Activated CD4-positive, CD25-positive, alpha-beta regulatory T cell treated with anti-CD3 and anti-CD28 coated beads, Interleukin-2, amount 50 U/mL, for 16 hours (primary cell): ENCODE data around the gene CRYM.
"Not testable (repeated sequence)": the region's sequence is repeated elsewhere in the genome, so short reads cannot be mapped to it uniquely, and the experiment has no call there.

Experiments used
- DNase-seq: peaks from one replicate; pipeline ENCODE4 v3.0.0-alpha.2; 2020; ENCODE audit warnings: low read depth, low spot score

Gene CRYM

DNA sequence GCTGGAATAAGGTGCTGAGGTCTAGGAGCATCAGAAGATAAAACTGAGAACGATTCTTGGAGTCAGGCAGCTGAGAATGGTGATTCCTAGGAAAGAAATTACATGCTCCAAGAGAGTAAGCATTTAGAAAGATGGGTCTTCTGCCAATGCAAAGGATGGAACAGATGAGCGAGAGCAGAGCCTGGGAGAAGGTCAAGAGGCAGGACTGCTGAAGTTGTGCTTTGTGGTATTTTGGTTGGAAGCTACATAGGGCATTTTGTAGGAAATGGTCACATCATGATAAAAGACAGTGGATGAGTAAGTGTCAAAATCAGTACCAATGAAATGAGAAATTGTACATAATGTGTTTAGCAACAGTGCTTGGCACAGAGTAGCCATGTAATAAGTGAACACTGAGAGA, 1.4 kb upstream of the CRYM start:
- no peak for DNase-seq

DNA sequence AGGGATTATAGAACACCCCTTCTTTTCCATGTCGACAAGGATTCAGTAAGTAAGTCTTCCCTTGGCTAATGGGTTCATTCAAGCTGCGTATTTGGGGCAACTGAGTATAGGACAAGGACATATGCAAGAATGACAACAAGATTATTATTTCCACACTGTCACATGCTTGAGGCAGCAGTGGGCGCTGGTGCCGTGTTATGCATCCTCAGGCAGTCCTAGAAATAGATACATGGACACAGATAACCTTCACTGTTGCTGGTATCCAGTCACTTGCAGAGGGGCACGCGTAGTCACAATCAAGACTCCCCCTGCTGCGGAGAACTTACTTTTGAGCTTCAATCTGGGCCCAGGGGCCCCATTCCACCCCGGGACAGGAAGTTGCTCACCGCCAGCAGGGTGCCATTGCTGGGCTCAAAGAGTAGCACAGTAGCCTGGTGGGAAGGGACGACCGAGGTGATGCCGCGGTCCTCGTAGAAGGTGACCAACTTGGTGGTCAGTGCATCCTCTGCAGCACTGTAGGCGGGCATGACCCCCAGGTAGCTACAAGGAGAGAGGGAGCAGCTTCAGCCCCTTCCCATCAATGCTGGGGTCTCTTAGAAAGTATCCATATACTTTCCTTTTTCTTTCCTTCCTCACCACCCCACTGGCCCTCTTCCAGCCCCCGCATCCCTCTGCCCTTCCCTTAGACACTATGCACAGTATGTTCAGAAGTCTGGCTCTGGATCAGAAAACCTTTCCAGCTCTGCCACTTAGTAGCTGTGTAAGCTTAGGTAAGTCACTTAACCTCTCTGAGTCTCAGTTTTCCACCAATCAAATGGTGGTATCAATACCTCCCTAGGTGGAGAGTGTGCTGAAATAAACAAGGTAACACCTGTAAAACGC, 804 bp downstream of the CRYM start:
- DNase-seq, result no peak

DNA sequence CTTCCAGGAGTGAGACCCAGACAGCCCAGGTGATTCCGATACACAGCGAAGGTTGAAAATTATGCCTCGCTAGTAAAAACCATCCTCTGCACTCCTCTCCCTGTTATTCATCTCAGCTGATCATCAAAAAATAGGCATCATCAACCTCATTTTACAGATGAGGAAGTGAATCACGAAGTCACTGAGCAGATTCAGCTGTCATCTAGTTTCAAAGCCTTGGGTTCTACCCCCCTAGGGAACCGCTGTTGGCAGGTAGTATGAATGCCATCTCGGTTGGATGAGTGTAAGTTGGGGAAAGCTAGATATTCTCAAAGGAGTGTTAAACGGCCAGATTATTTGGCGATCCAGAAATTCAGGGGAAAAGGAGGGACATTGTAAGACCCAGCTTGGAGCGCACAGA, 2.0 kb downstream of the CRYM start:
- DNase-seq, result no peak

DNA sequence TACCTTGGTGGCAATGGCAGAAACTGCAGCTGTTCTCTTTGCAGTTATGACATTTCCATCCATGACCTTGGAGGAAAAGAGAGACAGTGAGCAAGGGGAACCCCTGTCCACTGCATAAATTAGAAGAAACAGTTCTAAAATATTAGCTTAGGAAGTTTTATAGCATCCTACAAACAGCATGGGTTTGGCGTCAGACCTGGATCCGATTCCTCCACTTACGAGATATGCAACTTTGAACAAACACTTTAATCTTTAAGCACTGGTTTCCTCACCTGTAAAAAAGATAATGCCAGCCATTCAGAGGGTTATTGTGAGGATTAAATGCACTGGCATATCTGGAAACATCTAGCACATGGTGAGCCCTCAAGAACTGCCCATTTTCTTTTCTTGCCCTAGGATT, 2.6 kb downstream of the CRYM start:
- no peak for DNase-seq

DNA sequence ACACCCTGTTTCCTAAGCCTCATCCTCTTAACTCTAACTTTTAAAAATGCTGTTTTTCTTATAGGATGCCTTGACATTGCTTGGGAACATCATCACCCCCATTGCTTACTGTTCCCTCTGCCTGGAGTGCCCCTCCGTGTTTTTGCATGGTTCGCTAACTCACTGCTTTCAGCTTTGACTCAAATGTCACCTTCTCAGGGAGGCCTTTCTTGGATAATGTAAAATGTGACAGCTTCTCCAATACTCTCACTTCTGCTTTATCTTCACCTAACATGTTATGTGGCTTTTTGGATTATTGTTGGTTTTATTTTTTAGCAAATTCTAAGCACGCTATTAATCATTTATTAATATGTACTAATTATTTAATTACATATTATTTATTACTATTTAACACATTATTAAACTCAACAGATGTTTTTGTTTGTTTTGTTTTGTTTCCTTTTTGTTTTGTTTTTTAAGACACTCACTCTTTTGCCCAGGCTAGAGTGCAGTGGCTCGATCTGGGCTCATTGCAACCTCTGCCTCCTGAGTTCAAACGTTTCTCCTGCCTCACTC, 3.8 kb downstream of the CRYM start:
- DNase-seq, result no peak

DNA sequence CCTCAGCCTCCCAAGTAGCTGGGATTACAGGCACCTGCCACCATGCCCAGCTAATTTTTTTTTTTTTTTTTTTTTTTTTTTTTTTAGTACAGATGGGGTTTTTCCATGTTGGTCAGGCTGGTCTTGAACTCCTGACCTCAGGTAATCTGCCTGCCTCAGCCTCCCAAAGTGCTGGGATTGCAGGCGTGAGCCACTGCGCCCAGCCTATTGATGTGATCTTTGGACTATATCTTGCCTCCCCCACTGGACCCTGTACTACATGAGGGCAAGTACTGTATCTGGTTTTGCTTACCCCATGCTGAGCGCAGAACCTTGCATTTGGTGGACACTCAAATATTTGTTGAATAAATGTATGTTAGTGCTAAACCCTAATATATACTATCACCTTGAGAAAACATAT, 5.3 kb downstream of the CRYM start:
- DNase-seq, result not testable (repeated sequence)

DNA sequence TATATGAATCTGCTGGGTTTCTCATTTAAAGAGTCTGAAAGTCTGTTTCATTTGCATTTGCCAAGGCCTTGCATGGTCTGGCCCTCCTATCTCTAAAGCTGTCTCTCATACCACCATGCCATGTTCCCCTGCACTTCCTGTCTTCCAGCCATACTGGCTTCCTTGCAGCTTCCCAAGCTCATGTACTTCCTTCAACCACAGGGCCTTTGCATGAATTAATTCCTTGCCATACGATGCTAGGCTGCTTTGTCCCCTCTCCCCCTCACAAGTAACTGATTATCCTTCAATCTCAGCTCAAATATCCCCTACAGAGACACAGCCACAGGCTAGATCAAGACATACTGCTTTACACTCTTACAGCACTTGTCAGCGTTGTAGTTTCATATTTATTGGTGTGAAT, 5.8 kb downstream of the CRYM start:
- DNase-seq, result no peak

DNA sequence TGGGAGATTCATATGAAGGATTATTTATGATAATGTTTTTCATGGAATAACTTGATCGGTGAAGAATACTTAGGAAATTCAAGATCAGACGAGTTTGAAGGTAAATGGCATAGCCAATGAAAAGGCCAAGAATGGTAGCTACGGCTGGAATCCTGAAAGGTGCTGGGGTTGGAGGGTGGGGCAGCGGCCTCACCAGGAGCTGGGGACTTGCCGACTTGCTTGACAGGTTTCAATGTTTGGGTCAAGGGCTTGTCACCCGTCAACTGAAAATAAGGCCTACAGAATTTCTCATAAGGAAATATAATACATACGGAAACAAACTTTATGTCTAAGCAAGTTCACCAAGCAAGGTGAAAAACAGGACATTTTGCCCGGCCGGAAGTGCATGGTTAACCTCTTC, 9.9 kb downstream of the CRYM start:
- DNase-seq, result no peak

DNA sequence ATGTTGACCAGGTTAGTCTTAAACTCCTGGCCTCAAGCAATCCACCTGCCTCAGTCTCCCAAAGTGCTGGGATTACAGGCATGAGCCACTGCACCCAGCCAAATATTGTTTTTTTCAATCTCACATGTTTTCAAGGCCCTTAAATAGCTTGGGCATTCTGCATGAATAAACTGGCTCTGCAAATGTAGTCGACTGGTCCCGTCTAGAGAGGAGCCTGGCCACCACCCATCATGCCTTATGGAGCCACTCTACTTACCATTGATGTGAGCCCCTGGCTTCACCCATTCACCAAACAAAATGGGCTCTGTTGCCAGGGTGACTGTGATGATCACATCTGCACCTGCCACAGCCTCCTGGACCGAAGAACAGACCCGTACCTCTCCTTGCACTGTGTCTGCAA, 10.8 kb downstream of the CRYM start:
- DNase-seq, result no peak

DNA sequence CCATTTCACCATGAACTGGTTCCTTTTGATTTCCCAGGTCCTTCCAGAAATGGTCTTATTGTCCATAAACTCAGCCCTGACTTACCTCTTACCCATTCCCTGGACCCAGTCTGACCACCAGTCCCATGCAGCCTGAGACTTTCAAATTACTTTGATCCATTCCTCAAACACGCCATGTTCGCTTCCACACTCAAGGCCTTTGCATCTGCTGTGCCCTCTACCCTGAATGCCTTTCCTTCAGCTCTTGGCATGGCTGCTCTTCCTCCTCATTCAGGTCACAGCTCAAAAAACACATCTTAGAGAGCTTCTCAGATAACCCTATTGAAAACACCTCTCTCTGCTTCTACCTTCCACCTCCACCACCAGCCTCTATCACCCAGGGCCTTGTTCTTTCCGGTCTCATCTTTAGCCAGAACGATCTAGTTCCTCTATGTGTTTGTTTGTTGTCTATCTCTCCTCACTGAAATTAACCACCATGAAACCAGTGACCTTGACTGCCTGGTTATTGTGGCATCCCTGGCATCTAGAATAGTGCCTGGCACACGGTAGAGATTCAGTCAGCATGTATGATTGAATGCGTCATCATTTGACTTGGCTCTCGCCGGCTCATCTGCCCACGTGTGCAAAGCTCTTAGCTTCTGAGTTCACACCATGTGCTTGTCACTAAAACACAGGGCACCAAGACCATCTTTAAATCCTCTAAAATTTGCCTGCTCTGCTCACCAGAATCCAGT, 12.8 kb downstream of the CRYM start:
- no peak for DNase-seq

DNA sequence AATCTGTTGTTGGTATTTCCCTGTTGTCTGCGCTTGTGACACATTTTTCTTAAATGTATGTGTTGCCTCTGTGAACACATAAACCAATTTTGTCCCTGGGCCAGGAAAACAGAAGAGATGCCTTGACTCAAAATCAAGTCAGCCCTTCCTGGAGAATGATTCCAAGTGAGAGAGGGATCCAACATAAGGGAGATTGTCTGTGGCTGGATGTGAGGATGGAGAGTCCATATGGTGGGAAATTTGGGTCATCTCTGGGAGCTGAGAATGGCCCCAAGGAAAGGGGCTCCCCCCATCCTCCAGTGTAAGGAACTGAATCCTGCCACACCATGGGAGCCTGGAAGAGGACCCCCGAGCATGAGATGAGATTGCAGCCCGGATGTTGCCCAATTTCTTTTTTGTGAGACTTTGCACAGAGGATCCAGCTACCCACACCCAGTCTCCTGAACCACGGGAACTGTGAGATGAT, 13.5 kb downstream of the CRYM start:
- no peak for DNase-seq

DNA sequence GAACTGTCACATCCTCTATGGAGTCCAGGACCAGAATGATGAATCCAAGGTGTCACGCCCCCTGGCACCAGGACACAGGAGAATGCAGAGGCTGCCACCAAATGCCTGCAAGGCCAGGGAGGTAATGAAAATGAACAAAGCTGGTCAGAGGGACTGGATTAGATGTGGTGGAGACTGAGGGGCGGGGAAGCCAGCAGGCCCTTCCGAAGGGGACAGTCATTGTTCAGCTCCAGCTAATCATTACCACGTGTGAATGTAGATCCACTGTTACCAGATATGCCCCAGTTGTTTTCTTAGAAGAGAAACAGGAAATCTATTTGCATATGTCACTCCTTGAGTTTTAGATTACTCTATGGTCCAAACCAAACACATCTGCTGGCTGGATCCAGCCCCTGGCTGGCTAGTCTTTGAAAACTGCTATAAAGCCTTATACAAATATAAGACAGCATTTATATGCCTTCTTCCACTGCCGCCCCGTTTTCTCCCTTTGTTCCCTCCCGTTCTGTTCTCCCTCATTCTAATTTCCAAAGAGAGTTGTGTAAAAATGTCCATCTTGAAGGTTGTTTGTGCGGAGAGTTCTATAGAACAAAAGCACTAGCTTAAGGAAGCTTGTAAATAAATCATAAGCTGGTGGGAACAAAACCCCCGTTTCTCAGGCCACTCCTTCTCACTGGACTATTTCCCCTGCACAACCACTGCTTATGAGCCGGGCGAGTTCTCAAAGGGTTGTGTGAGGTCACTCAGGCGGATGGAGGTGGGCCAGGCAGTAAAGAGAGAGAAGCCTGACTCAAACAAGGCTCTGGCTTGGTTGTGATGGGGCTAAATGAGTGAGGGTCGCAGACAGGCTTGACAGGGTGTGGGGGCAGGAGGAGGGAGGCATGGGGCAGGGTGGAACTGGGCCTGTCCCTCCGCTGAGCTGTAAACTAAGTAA, 14.2 kb downstream of the CRYM start:
- no peak for DNase-seq

DNA sequence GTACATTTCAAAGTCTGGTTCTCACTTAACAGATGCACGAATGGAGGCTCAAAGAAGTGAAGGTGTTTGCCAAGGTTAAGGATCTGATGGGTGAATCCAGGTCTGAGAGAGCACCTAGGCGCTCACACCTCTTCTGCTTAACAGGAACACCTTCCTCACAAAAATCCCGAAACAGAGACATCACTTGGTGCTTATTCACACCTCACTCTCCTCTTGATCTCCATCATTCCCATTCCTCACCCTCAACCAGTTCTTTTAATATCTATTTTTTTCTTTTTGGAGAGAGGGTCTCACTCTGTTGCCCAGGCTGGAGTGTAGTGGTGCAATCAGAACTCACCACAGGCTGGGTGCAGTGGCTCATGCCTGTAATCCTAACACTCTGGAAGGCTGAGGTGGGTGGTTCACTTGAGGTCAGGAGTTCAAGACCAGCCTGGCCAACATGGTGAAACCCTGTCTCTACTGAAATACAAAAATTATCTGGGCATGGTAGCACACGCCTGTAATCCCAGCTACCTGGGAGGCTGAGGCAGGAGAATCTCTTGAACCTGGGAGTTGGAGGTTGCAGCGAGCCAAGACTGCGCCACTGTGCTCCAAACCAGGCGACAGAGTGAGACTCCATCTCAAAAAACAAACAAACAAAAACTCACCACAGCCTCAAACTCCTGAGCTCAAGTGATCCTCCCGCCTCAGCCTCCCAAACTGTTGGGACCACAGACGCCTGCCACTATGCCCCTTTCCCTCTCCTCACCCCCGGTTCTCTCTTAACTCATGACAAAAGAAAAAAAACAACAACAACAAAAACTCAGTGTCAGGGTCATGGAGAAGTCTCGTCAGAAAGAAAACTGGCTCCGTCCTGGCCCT, 15.1 kb downstream of the CRYM start:
- no peak for DNase-seq

DNA sequence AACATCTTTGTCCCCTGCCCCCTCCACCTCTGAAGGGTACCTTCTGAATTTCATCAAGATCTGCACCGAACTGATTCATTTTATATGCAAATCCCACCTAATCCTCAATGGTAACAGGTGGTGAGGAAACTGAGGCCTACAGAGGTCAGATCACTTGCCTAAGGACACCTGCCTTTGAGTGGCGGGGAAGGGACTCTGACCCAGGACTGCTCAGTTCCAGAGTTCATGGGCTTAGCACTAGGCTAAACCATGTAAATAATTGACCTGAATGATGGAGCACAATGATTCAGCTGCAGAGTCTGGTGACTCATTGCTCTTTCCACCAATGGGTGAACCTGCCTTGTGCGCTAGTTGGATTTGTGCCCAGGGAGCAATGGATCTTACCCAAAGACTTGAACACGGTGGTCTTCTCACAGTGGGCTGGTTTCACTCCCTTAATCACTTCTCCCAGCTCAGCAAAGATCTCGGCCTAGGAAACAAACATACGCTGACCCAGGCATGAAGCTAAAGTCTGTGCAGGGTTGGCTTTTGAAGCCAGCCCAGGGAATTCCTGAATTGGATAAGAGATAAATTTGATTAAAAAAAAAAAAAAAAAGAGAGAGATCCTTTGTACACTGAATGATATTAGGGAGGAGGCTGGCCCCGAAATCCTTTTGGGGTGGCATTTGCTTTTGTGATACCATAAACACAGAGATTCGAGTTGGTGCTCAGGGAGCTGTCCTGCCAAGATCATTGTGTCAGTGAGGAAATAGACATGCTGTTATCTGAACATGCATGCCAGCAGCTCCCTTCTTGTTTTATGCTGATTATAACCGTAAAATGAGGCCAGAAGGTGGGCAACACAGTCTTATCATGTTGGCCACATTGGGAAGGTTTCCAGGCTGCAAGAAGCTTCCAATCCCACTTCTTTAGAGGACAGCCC, 17.0 kb downstream of the CRYM start:
- DNase-seq, result no peak

DNA sequence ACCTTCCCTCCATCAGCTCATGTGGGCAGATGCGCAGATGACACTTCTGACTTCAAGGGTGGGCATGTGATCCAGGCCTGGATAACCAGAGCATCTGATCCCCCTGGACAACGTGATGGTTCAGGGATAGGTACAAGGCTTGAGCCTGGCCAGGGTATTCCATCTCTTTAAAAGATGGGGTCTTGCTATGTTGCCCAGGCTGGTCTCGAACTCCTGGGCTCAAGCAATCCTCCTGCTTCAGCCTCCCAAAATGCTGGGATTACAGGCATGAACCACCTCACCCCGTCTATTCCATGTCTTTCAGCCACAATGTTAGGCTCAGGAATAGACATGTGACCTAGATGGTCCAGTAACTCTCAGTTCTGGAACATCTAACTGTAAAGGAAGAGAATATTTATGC, 20.8 kb downstream of the CRYM start:
- DNase-seq, result no peak

DNA sequence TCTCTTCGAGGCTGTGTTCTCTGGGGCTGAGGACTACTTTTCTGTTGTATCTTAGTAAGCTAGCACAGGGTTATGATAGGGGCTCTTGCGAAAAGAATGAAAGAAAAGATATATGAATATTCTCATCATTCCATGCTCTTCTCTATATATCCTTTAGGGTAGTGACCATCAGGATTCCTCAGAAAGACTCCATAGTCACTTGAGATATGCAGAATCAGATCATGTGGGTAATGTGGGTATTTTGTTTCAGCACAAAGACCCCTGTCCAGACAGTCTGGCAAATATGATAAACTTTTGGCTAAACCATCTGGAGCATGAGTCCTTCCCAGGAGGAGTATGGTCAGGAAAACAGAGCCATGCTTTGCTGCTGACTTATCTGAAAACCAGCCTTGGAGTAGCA, 21.5 kb downstream of the CRYM start:
- no peak for DNase-seq

DNA sequence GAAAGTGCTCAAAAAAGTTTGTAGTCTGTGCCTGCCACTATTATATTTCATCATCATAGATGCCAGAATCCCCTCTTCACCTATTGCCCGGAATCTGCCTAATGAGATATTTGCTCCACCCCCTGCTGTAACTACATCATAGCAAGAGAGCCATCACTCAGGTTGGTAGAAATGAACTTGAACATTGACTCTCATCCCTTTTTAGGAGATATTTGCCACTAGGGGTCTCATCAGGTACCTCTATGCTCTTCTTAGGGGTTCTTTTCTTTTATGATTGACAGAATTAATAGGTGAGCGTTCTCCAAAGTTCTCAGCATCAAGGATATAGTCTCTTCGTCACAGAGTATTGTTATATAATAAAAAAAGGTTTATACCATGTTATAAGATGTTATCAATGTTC, 24.6 kb downstream of the CRYM start:
- DNase-seq, result no peak

DNA sequence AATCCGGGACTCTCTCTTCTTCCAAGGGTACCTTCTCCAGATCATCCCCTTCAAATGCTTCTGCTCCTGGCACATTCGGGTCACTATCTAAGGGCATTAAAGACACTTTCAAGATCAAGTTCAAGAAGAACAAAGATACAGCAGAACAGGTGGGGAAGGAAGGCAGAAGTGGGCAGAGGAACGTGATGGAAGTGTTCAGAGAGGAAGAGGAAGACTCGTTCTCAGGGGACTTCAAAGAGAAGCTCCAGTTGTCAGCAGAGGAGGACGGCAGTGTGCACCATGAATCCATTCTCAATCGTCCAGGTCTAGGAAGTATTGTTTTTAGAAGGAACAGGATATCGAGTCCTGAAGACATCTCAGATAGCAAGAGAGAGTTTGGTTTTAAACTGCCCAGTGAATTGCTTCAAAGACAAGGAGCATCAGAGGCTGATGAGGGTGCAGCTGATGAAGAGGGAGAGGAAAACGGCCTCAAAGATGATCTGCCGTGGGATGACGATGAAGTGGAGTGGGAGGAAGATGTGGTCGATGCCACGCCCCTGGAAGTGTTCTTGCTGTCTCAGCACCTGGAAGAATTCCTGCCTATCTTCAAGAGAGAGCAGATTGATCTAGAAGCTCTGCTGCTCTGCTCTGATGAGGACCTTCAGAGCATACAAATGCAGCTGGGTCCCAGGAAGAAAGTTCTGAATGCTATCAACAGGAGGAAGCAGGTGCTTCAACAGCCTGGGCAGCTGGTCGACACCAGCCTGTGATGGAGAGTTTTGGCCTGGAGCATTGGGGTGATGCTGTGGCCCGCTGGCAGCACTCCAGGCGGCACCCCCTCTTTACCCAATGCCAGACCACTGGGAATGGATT, 27.8 kb downstream of the CRYM start:
- DNase-seq, result no peak

DNA sequence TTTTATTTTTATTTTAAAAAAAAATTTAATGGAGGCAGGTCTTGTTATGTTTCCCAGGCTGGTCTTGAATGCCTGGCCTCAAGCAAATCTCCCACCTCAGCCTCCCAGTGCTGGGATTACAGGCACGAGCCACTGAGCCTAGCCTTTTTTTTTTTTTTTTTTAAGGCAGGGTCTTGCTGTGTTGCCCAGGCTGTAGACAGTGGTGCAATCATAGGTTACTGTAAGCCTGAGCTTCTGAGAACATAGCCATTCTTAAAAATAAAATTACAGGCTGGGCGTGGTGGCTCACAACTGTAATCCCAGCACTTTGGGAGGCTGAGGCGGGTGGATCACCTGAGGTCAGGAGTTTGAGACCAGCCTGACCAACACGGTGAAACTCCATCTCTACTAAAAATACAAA, 29.9 kb downstream of the CRYM start:
- not testable (repeated sequence) for DNase-seq
